ENCODE data around the gene SLC35B2.

The SLC35B2 gene

GRCh38 chr6:44284121-44284520 is 26.8 kb upstream of the SLC35B2 start:
- Histone ChIP-seq H3K9me3 (ENCODE audit: insufficient read depth, low read depth, low read length) (no peaks in the 10 kb centered on the region), H3K27ac (ENCODE audit: low read length) (no peak overlapping the region), H3K36me3 (ENCODE audit: insufficient read depth, low read depth, low read length) (no peaks in the 10 kb centered on the region), H3K4me1 (ENCODE audit: insufficient read depth, low read length) (no peaks in the 10 kb centered on the region), H3K4me3 (ENCODE audit: low read length) (no peak overlapping the region), H3K9ac (ENCODE audit: low read depth, low read length) (no peak overlapping the region), H3K27me3 (ENCODE audit: insufficient read depth, low read length) (peaks cover 73% of the 10 kb centered on the region)

GRCh38 chr6:44278774-44279697 is 21.7 kb upstream of the SLC35B2 start:
- Histone ChIP-seq H3K4me3 (ENCODE audit: low read length) (no peak overlapping the region), H3K9ac (ENCODE audit: low read depth, low read length) (no peak overlapping the region), H3K27ac (ENCODE audit: low read length) (no peak overlapping the region), H3K4me1 (ENCODE audit: insufficient read depth, low read length) (no peaks in the 10 kb centered on the region), H3K27me3 (ENCODE audit: insufficient read depth, low read length) (peaks cover 76% of the 10 kb centered on the region), H3K36me3 (ENCODE audit: insufficient read depth, low read depth, low read length) (no peaks in the 10 kb centered on the region), H3K9me3 (ENCODE audit: insufficient read depth, low read depth, low read length) (no peaks in the 10 kb centered on the region)

- peaks cover 72% of the 10 kb centered on the region for H3K27me3 ChIP-seq (ENCODE audit: insufficient read depth, low read length)
- H3K9me3 ChIP-seq (ENCODE audit: insufficient read depth, low read depth, low read length) = no peaks in the 10 kb centered on the region
- no peak overlapping the region for H3K27ac ChIP-seq (ENCODE audit: low read length)
- H3K4me3 ChIP-seq (ENCODE audit: low read length) = no peak overlapping the region
- no peak overlapping the region for H3K9ac ChIP-seq (ENCODE audit: low read depth, low read length)
- H3K4me1 ChIP-seq (ENCODE audit: insufficient read depth, low read length) = no peaks in the 10 kb centered on the region
- no peaks in the 10 kb centered on the region for H3K36me3 ChIP-seq (ENCODE audit: insufficient read depth, low read depth, low read length)
These were observed 21.0 kb upstream of the SLC35B2 start for GRCh38 chr6:44278315-44278714.

GRCh38 chr6:44277763-44278162 is 20.4 kb upstream of the SLC35B2 start:
- Histone ChIP-seq H3K4me1 (ENCODE audit: insufficient read depth, low read length) (no peaks in the 10 kb centered on the region), H3K27ac (ENCODE audit: low read length) (no peak overlapping the region), H3K27me3 (ENCODE audit: insufficient read depth, low read length) (peaks cover 73% of the 10 kb centered on the region), H3K36me3 (ENCODE audit: insufficient read depth, low read depth, low read length) (no peaks in the 10 kb centered on the region), H3K9me3 (ENCODE audit: insufficient read depth, low read depth, low read length) (no peaks in the 10 kb centered on the region), H3K4me3 (ENCODE audit: low read length) (no peak overlapping the region), H3K9ac (ENCODE audit: low read depth, low read length) (no peak overlapping the region)

GRCh38 chr6:44276667-44277640 is 19.6 kb upstream of the SLC35B2 start:
- Histone ChIP-seq H3K4me3 (ENCODE audit: low read length) (no peak overlapping the region), H3K9ac (ENCODE audit: low read depth, low read length) (no peak overlapping the region), H3K4me1 (ENCODE audit: insufficient read depth, low read length) (no peaks in the 10 kb centered on the region; the same call in 1 of the 2 replicates), H3K36me3 (ENCODE audit: insufficient read depth, low read depth, low read length) (no peaks in the 10 kb centered on the region), H3K27me3 (ENCODE audit: insufficient read depth, low read length) (peaks cover 76% of the 10 kb centered on the region), H3K9me3 (ENCODE audit: insufficient read depth, low read depth, low read length) (no peaks in the 10 kb centered on the region), H3K27ac (ENCODE audit: low read length) (no peak overlapping the region)

- no peaks in the 10 kb centered on the region for H3K9me3 ChIP-seq (ENCODE audit: insufficient read depth, low read depth, low read length)
- no peak overlapping the region for H3K9ac ChIP-seq (ENCODE audit: low read depth, low read length)
- no peak overlapping the region for H3K27ac ChIP-seq (ENCODE audit: low read length)
- H3K4me1 ChIP-seq (ENCODE audit: insufficient read depth, low read length) = peaks cover 2% of the 10 kb centered on the region; the same call in 1 of the 2 replicates
- no peak overlapping the region; the same call in 1 of the 2 replicates for H3K4me3 ChIP-seq (ENCODE audit: low read length)
- H3K27me3 ChIP-seq (ENCODE audit: insufficient read depth, low read length) = peaks cover 80% of the 10 kb centered on the region
- H3K36me3 ChIP-seq (ENCODE audit: insufficient read depth, low read depth, low read length) = no peaks in the 10 kb centered on the region
These were observed 18.7 kb upstream of the SLC35B2 start for GRCh38 chr6:44275749-44276648.

- peaks cover 80% of the 10 kb centered on the region for H3K27me3 ChIP-seq (ENCODE audit: insufficient read depth, low read length)
- peaks cover 2% of the 10 kb centered on the region; the same call in 1 of the 2 replicates for H3K4me1 ChIP-seq (ENCODE audit: insufficient read depth, low read length)
- H3K36me3 ChIP-seq (ENCODE audit: insufficient read depth, low read depth, low read length) = no peaks in the 10 kb centered on the region
- H3K4me3 ChIP-seq (ENCODE audit: low read length) = no peak overlapping the region; the same call in 1 of the 2 replicates
- H3K9me3 ChIP-seq (ENCODE audit: insufficient read depth, low read depth, low read length) = no peaks in the 10 kb centered on the region
- H3K27ac ChIP-seq (ENCODE audit: low read length) = no peak overlapping the region
- H3K9ac ChIP-seq (ENCODE audit: low read depth, low read length) = no peak overlapping the region
These were observed 18.0 kb upstream of the SLC35B2 start for GRCh38 chr6:44275271-44275748.

- Histone ChIP-seq H3K4me3 (ENCODE audit: low read length) (no peak overlapping the region), H3K9ac (ENCODE audit: low read depth, low read length) (no peak overlapping the region), H3K36me3 (ENCODE audit: insufficient read depth, low read depth, low read length) (no peaks in the 10 kb centered on the region), H3K9me3 (ENCODE audit: insufficient read depth, low read depth, low read length) (no peaks in the 10 kb centered on the region), H3K27me3 (ENCODE audit: insufficient read depth, low read length) (peaks cover 81% of the 10 kb centered on the region), H3K4me1 (ENCODE audit: insufficient read depth, low read length) (peaks cover 8% of the 10 kb centered on the region; the same call in 1 of the 2 replicates), H3K27ac (ENCODE audit: low read length) (no peak overlapping the region)
These were observed 16.3 kb upstream of the SLC35B2 start for GRCh38 chr6:44273617-44274016.

- H3K4me1 ChIP-seq (ENCODE audit: insufficient read depth, low read length) = peaks cover 13% of the 10 kb centered on the region; the same call in 1 of the 2 replicates
- no peak overlapping the region for H3K27ac ChIP-seq (ENCODE audit: low read length)
- no peak overlapping the region for H3K4me3 ChIP-seq (ENCODE audit: low read length)
- H3K9ac ChIP-seq (ENCODE audit: low read depth, low read length) = no peak overlapping the region
- H3K27me3 ChIP-seq (ENCODE audit: insufficient read depth, low read length) = peaks cover 78% of the 10 kb centered on the region
- no peaks in the 10 kb centered on the region for H3K9me3 ChIP-seq (ENCODE audit: insufficient read depth, low read depth, low read length)
- no peaks in the 10 kb centered on the region for H3K36me3 ChIP-seq (ENCODE audit: insufficient read depth, low read depth, low read length)
These were observed 15.8 kb upstream of the SLC35B2 start for GRCh38 chr6:44272999-44273566.

GRCh38 chr6:44272529-44272928 is 15.2 kb upstream of the SLC35B2 start:
- H3K36me3 ChIP-seq (ENCODE audit: insufficient read depth, low read depth, low read length) = no peaks in the 10 kb centered on the region
- H3K4me1 ChIP-seq (ENCODE audit: insufficient read depth, low read length) = peaks cover 13% of the 10 kb centered on the region; the same call in 1 of the 2 replicates
- H3K27me3 ChIP-seq (ENCODE audit: insufficient read depth, low read length) = peaks cover 72% of the 10 kb centered on the region
- H3K9me3 ChIP-seq (ENCODE audit: insufficient read depth, low read depth, low read length) = no peaks in the 10 kb centered on the region
- no peak overlapping the region for H3K27ac ChIP-seq (ENCODE audit: low read length)
- H3K9ac ChIP-seq (ENCODE audit: low read depth, low read length) = no peak overlapping the region
- no peak overlapping the region for H3K4me3 ChIP-seq (ENCODE audit: low read length)
